SU-DHL-6 (cell line): ENCODE results near the gene SMIM5.

ENCODE experiments used
- CTCF ChIP-seq: fragments of 200-600 bp; sonication (generic); IDR thresholded peaks from one replicate; pipeline ENCODE4 v1.5.1; 2017; ENCODE audit warnings: antibody characterized with exemption, mild to moderate bottlenecking, low read length, moderate library complexity; ENCODE audit not compliant: insufficient read depth, poor library complexity, severe bottlenecking
- EZH2phosphoT487 ChIP-seq: fragments of 200-600 bp; sonication (generic), shearing (Covaris generic); conservative IDR thresholded peaks from 2 replicates; pipeline ENCODE4 v1.6.1; 2018; ENCODE audit warnings: mild to moderate bottlenecking, antibody characterized with exemption, low read length, moderate library complexity, mixed read lengths

DNA sequence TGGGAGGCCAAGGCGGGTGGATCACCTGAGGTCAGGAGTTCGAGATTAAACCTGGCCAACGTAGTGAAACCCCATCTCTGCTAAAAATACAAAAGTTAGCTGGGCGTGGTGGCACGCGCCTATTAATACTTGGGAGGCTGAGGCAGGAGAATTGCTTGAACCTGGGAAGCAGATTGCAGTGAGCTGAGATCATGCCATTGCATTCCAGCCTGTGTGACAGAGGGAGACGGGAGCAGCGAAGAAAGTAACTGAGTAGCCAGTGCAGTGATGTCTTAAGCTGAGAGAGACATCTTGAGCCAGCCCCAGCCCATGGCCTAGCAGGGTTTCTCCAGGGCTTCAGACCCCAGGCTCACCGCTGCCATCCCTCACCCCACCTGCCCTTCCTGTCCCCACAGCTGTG is 9.8 kb upstream of the SMIM5 start:
- no peak for TF ChIP-seq CTCF
- TF ChIP-seq EZH2phosphoT487: no peak
